B cell (primary cell): ENCODE data around the gene TDRD6. TPM values are rescaled to one million over a fixed set of nuclear protein-coding genes. Genes with fewer than 3 reads are reported as not detected.

Source experiments
- ATAC-seq: fragments of 200-7000 bp; cut with Tn5 transposase; one replicate; pipeline ENCODE4 v1.10.0; 2021; ENCODE audit warnings: low read depth, mild to moderate bottlenecking, moderate number of reproducible peaks, moderate library complexity
- CTCF ChIA-PET: fragments of 350-600 bp; sonication (Branson Sonifier 250); formaldehyde crosslinking; loops from one replicate; lab custom pipeline; 2021; ENCODE audit warnings: antibody characterized with exemption, inconsistent platforms; lab: Charles Lee
- POLR2A ChIA-PET: fragments of 350-600 bp; sonication (Branson Sonifier 250); formaldehyde crosslinking; loops from one replicate; lab custom pipeline; 2021; ENCODE audit warnings: antibody characterized with exemption; lab: Charles Lee
- DNase-seq: peaks from one replicate; pipeline ENCODE4 v3.0.0; 2013
- H2AFZ ChIP-seq: 2 replicates; pipeline ENCODE4 v1.6.1; 2012; ENCODE audit warnings: mild to moderate bottlenecking, low read depth, low read length; ENCODE audit not compliant: insufficient read depth, poor library complexity, severe bottlenecking
- H3K27ac ChIP-seq, 2 donors: 1 replicate in 1 of 2; 2 replicates in 1 of 2; pipeline ENCODE4 v1.5.1; 2012 to 2013; ENCODE audit warnings: low read length in 2 of 2, mild to moderate bottlenecking in 2 of 2, moderate library complexity in 1 of 2
- H3K27me3 ChIP-seq, 4 experiments: fragments of 200-600 bp in 1 of 4; sonication (generic) in 1 of 4; replicated peaks in 1 of 4; 1 replicate in 2 of 4; 2 replicates in 2 of 4; pipeline versions ENCODE4 v1.6.1 to v1.7.0; 2013 to 2016; ENCODE audit warnings: low read length in 3 of 4, mild to moderate bottlenecking in 2 of 4, mixed read lengths in 1 of 4, moderate library complexity in 1 of 4; ENCODE audit not compliant: insufficient read depth in 4 of 4, control insufficient read depth in 3 of 4; ENCODE audit errors: control extremely low read depth in 1 of 4
- H3K36me3 ChIP-seq, 2 experiments: replicated peaks in 1 of 2; 1 replicate in 1 of 2; 2 replicates in 1 of 2; pipeline versions ENCODE4 v1.6.1 to v1.7.1; 2013; ENCODE audit warnings: low read length in 1 of 2; ENCODE audit not compliant: insufficient read depth in 2 of 2, control insufficient read depth in 1 of 2; ENCODE audit errors: control extremely low read depth in 1 of 2, extremely low read depth in 1 of 2
- H3K4me1 ChIP-seq, 2 donors: fragments of 200-600 bp in 1 of 2; sonication (generic) in 1 of 2; 1 replicate in 1 of 2; 2 replicates in 1 of 2; pipeline versions ENCODE4 v1.5.1 to v1.6.1; 2013 to 2017; ENCODE audit warnings: low read length in 2 of 2; ENCODE audit not compliant: control insufficient read depth in 2 of 2, insufficient read depth in 2 of 2
- H3K4me2 ChIP-seq: replicated peaks from 2 replicates; pipeline ENCODE3; 2012; ENCODE audit warnings: mild to moderate bottlenecking, low read depth, low read length; ENCODE audit not compliant: poor library complexity, severe bottlenecking
- H3K4me3 ChIP-seq, 5 experiments: fragments of 200-600 bp in 1 of 5; sonication (generic) in 1 of 5; 1 replicate in 3 of 5; 2 replicates in 2 of 5; pipeline versions ENCODE4 v1.5.1 to v1.7.0; 2011 to 2016; ENCODE audit warnings: low read length in 4 of 5, mild to moderate bottlenecking in 4 of 5, low read depth in 2 of 5, control low read depth in 1 of 5, moderate library complexity in 1 of 5; ENCODE audit not compliant: insufficient read depth in 1 of 5; ENCODE audit errors: control extremely low read depth in 1 of 5, extremely low read depth in 1 of 5
- H3K79me2 ChIP-seq: fragments of 200-600 bp; sonication (generic); one replicate; pipeline ENCODE4 v1.6.0; 2016; ENCODE audit warnings: low read length; ENCODE audit not compliant: control insufficient read depth, insufficient read depth
- H3K9ac ChIP-seq: fragments of 200-600 bp; sonication (generic); 2 replicates; pipeline ENCODE4 v1.6.1; 2017; ENCODE audit warnings: mild to moderate bottlenecking, low read length, moderate library complexity
- H3K9me3 ChIP-seq, 3 donors: one replicate each; pipeline versions ENCODE4 v1.6.1 to v1.7.1; 2013; ENCODE audit warnings: low read length in 2 of 3; ENCODE audit not compliant: control insufficient read depth in 2 of 3, insufficient read depth in 1 of 3; ENCODE audit errors: control extremely low read depth in 1 of 3
- H4K20me1 ChIP-seq: 2 replicates; pipeline ENCODE4 v1.6.0; 2012; ENCODE audit warnings: mild to moderate bottlenecking, low read length; ENCODE audit not compliant: insufficient read depth, control insufficient read depth, poor library complexity, severe bottlenecking
- H3K27ac Mint-ChIP-seq: one replicate; pipeline ENCODE4 v1.8.0; 2021; ENCODE audit warnings: mixed read lengths
- H3K27me3 Mint-ChIP-seq: one replicate; pipeline ENCODE4 v1.8.0; 2021; ENCODE audit warnings: mixed read lengths
- H3K4me1 Mint-ChIP-seq: one replicate; pipeline ENCODE4 v1.8.0; 2021; ENCODE audit warnings: mixed read lengths
- H3K4me3 Mint-ChIP-seq: one replicate; pipeline ENCODE4 v1.8.0; 2021; ENCODE audit warnings: mixed read lengths
- H3K9me3 Mint-ChIP-seq: one replicate; pipeline ENCODE4 v1.8.0; 2022; ENCODE audit warnings: mixed read lengths; ENCODE audit not compliant: insufficient read depth
- EZH2 ChIP-seq: IDR thresholded peaks from 2 replicates; pipeline ENCODE4 v1.6.1; 2012; ENCODE audit warnings: borderline replicate concordance, low read depth, mild to moderate bottlenecking, moderate library complexity, low read length; ENCODE audit not compliant: insufficient read depth, poor library complexity, severe bottlenecking
- WGBS: methylation state at CpG from one replicate; pipeline ENCODE4 v1.1.5; 2013; ENCODE audit warnings: missing lambda C conversion rate; ENCODE audit not compliant: insufficient coverage; 5-methylcytosine and 5-hydroxymethylcytosine counted together
- intact Hi-C: fragments of 100-400 bp; cut with micrococcal nuclease; formaldehyde crosslinking; loops from one replicate; pipeline ENCODE4 v1.10.0; 2022
- polyA plus RNA-seq: library from polyadenylated mRNA; depleted of rRNA; stranded (reverse); fragments of >200 nt; gene quantifications from 2 replicates; pipeline ENCODE4 v1.2.3, GENCODE V29; 2012
- total RNA-seq, 2 donors: library from RNA; stranded (reverse); fragments of 120-200 nt in 1 of 2; gene quantifications; 1 replicate in 1 of 2; 2 replicates in 1 of 2; pipeline versions ENCODE4 v1.2.3 to v1.2.4, GENCODE V29; 2013 to 2022
- TF ChIP-seq, protein P1 (sequence below): fragments of 200-600 bp; IDR thresholded peaks from one replicate; pipeline ENCODE4 v1.8.0; 2022; ENCODE audit warnings: antibody characterized with exemption, mild to moderate bottlenecking

The TDRD6 gene
- total and polyA plus RNA-seq, 2 donors (not counting 1 experiment from before 2014, with no cell fraction given), result 0.01 TPM; not detected in 1

DNA sequence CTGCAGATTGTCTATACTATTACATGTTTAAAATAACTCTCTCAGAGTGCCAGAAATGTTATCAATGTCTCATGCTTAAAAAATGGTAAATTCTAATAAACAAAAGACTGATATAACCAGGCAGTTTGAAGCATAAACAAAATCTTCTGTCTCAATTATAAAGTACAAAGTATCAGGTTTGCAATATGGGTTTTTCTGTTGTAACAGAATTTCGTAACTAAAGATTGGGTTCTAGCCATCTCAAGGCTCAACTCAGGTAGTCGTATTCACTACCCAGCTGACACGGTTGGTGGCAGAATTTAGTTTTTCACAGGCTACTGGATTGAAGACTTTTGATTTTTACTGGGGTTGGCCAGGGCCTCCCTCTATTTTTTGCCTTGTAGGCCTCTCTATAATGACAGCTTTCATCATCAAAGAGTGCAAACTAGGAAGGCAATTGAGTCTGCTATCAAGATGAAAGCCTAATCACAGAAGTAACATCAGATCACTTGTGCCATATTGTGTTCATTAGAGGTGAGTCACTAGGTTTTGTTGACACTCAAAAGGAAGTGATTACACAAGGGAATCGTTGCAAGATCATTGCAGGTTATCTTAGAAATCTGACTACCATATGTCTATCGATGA, 38.7 kb upstream of the TDRD6 start:
- Histone ChIP-seq H3K9me3 (no peaks in the 10 kb centered on the region), H3K79me2 (no peaks in the 10 kb centered on the region), H4K20me1 (no peaks in the 10 kb centered on the region), H3K36me3 (no peaks in the 10 kb centered on the region), H3K27ac (no peak overlapping the region), H3K4me3 (no peak overlapping the region), H3K4me2 (no peak overlapping the region), H3K27me3 (peaks cover 0 to 20% (median 13%) of the 10 kb centered on the region in 4 experiments), H3K9ac (no peak overlapping the region), H2AFZ (no peak overlapping the region), H3K4me1 (peaks cover 11 to 12% of the 10 kb centered on the region in 2 donors)
- peaks cover 40% of the 10 kb centered on the region for H3K27me3 Mint-ChIP-seq
- TF ChIP-seq, protein P1, sequence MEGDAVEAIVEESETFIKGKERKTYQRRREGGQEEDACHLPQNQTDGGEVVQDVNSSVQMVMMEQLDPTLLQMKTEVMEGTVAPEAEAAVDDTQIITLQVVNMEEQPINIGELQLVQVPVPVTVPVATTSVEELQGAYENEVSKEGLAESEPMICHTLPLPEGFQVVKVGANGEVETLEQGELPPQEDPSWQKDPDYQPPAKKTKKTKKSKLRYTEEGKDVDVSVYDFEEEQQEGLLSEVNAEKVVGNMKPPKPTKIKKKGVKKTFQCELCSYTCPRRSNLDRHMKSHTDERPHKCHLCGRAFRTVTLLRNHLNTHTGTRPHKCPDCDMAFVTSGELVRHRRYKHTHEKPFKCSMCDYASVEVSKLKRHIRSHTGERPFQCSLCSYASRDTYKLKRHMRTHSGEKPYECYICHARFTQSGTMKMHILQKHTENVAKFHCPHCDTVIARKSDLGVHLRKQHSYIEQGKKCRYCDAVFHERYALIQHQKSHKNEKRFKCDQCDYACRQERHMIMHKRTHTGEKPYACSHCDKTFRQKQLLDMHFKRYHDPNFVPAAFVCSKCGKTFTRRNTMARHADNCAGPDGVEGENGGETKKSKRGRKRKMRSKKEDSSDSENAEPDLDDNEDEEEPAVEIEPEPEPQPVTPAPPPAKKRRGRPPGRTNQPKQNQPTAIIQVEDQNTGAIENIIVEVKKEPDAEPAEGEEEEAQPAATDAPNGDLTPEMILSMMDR, result no peak
- TF ChIP-seq EZH2, result no peak
- ChIA-PET CTCF (no interaction called here), POLR2A (no interaction called here)
- WGBS, result no CpG with 5 or more reads among the region's 5 CpGs
- peaks cover 16% of the 10 kb centered on the region for H3K4me1 Mint-ChIP-seq
- no peak for ATAC-seq
- H3K4me3 Mint-ChIP-seq, result no peak overlapping the region
- peaks cover 2% of the 10 kb centered on the region for H3K9me3 Mint-ChIP-seq
- no peak overlapping the region for H3K27ac Mint-ChIP-seq
- intact Hi-C loops, result no loop called here
- no peak for DNase-seq

DNA sequence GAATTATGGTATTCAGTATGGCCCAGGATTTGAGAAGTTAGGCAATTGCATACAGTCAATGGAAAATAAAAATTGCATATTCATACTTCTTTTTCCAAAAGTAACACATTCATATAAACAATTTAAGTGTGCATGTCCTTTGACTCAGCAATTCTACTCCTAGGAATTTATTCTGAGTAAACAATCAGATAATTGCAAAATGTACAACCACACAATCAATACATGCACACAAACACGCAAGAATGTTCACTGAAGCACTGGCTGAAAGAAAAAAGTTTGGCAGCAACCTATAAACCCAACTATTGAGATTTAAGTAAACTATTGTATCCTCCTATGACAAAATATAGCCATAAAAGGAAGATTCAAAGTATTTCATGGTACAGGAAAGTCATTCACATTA, 36.7 kb upstream of the TDRD6 start:
- Histone ChIP-seq H2AFZ (no peak overlapping the region), H3K27ac (no peak overlapping the region), H3K9ac (no peak overlapping the region), H4K20me1 (no peaks in the 10 kb centered on the region), H3K4me3 (no peak overlapping the region), H3K4me1 (peaks cover 11 to 12% of the 10 kb centered on the region in 2 donors), H3K79me2 (no peaks in the 10 kb centered on the region), H3K9me3 (no peaks in the 10 kb centered on the region), H3K4me2 (no peak overlapping the region), H3K27me3 (peaks cover 0 to 20% (median 14%) of the 10 kb centered on the region in 4 experiments), H3K36me3 (no peaks in the 10 kb centered on the region)
- Mint-ChIP-seq H3K4me3 (no peak overlapping the region), H3K4me1 (peaks cover 16% of the 10 kb centered on the region), H3K27me3 (peaks cover 54% of the 10 kb centered on the region), H3K9me3 (no peaks in the 10 kb centered on the region), H3K27ac (no peak overlapping the region)
- WGBS, result no CpG with 5 or more reads among the region's 1 CpG
- CTCF ChIA-PET, result no interaction called here
- POLR2A ChIA-PET, result no interaction called here
- intact Hi-C loops, result loop anchor here (10.0 kb wide), 1 partner anchor 516 kb away; no protein-coding TSS in a partner anchor
- TF ChIP-seq EZH2, result no peak
- TF ChIP-seq, protein P1, result no peak
- ATAC-seq, result no peak
- no peak for DNase-seq
